CD4-positive, alpha-beta T cell treated with Interleukin-6 for 4 hours (primary cell): Measurements from ENCODE around the gene PDE7B.

ENCODE experiments used
- DNase-seq: peaks from one replicate; pipeline ENCODE4 v3.0.0-alpha.2; 2020; ENCODE audit warnings: mixed read lengths

PDE7B gene

DNA sequence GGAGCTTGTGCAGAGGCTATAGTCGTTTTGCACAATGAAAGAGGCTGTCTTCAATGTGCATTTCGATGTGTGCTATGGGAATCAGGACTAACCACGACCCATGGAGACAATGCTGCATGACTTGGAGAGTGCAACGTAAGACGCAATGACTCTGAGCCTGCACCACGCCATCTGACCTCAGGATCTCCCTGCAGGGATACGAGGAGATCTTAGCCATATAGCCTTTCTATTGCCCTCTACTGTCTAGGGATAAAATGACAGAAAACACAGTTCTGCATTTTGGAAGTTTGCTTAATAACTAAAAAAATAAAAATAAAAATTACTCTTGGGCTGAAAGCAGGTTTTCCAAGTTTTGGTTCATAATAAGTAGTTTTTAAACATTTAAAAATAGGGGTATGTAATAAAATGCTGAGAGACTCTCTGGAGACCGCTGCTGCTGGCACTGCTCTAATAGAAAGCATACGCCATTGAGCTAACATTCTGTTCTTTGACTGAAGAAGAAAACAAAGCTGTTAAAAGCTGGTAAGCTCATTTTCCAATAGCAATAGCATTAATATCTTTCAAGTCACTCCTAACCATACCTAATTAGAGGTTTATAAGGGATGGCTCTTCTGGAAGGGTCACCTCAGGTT lies 87.2 kb downstream of the PDE7B start:
- DNase-seq: no peak

- DNase-seq: no peak
These were observed 87.7 kb downstream of the PDE7B start for GRCh38 chr6:135939208-135939591.

- DNase-seq: no peak
These were observed 89.2 kb downstream of the PDE7B start for GRCh38 chr6:135940616-135941167.

DNA sequence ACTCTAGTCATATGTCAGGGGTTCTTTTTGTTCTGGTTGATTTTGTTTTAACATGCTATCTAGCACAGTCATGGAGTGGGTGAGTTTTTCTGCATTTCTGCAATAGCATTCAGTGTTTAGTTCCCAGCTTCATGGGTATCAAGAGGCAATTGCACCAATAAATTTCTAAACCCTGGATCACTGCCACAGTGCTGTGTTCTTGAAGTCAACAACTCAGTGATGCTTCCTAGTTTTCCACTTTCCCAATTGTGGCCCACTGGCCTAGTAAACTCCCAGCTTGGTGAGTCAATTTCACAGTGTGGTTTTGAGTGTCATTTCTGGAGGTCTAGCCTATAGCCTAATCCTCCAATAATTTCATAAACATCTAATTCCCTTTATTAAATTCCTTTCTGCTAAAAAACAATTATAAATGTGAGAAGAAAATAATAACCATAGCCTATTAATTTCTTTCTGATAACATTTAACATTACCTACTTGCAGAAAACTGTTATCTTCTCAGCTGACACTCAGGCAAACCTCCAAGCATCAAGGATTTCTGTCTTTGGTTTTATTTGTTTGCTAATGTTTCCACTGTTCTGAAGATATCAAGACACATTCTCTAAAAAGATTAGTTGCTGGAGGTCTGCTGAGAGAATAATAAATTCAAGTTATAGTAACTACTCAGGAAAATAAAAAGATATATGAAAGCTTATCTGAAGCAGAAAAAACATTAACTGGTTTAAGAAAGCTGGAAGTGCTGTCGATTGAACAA lies 89.9 kb downstream of the PDE7B start:
- DNase-seq: no peak

DNA sequence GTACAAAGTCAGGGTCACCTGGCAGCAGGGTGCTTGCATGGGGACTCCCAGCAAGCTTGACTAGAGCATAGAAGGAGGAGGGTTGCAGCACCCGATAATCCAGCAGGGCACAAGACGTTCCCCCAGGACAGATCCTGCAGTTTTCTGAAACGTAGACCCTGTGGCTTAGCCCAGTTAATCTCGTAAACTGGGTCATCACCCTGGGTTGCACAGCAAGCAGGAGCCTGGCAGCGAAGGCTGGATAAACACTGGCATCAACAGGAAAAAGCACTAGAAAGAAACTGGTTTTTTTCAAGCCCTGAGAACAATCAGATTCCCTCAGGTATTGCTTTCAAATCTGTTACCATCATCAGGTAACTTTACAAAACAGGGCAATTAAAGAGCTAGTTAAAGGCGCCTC lies 92.6 kb downstream of the PDE7B start:
- DNase-seq: no peak

DNA sequence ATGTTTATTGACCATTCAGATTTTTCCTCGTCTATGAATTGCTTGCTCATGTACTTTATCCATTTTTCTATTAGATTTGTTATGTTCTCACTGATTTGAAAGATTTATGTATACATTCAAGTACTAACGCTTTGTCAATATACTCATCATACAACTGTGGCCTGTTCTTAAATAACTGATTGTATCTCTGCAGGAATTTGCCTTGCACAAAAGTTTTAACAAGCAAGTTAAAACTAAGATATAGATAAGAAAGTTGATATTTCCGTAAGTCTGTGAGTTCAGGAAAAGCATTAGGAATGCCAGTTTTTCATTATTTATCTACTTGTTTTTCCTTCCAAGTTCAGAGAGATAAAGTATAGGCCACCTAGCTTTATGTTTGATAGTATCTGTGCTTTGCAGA lies 95.2 kb downstream of the PDE7B start:
- DNase-seq: no peak

GRCh38 chr6:135950669-135951068 lies 99.2 kb downstream of the PDE7B start:
- DNase-seq: no peak

- no peak for DNase-seq
These were observed 99.7 kb downstream of the PDE7B start for GRCh38 chr6:135951169-135951568.

DNA sequence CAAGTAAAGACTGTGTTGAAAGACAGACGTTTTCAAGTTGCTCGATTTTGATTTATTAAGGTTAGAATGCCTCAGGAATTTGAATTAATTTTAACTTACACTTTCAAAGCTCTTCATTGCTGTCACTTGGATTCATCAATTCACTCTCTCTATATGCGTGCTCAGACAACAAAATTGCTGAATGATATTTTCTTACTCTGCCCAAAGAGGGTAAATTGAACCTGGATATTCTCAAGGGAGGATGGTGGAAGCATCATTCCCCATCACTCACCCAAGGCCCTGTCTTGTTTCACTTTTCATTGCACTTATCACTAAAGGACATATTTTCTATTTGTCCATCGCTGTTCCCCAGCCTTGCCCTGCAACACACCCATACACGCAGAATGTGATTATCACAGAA lies 102.3 kb downstream of the PDE7B start:
- no peak for DNase-seq

- no peak for DNase-seq
These were observed 103.6 kb downstream of the PDE7B start for GRCh38 chr6:135955099-135955498.

GRCh38 chr6:135962731-135963130 lies 111.2 kb downstream of the PDE7B start:
- DNase-seq: no peak

GRCh38 chr6:135970750-135971149 lies 119.2 kb downstream of the PDE7B start:
- DNase-seq: no peak

DNA sequence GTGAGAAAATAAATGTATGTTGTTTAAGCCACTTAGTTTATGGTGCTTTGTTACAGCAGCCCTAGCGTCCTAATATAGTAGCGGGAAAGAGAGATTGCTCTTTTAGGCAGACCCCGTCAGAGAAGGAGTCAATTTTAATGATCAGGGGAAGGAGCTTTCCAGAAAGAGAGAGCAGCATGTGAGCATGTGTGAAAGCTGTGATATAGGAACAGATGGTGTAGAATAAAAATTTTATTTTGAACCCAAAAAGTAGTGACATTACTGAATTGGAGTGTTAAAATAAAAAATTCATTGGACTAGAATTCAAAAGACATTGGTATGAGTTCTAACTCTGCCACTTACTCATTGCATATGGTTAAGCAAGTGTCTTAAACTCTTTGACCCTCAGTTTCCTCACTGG lies 119.8 kb downstream of the PDE7B start:
- no peak for DNase-seq

- no peak for DNase-seq
These were observed 120.6 kb downstream of the PDE7B start for GRCh38 chr6:135972150-135972549.

DNA sequence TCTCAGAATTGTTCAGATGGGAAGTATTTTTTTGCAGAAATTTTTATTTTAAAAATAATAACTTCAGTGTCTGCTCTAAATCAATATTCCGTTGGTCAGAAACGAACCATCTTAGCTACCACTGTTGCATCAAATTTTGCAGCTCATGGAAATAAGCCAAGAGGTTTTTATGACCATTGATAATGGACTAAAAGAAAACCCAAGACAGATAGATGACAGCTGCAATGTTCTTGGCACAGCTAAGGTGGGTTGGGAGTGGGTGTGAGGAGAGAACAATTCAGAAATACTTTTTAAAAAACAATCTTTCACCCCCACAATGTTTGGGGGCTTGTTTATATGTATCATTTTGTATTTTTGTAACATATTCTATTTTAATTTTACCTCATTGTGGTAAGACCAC lies 121.1 kb downstream of the PDE7B start:
- no peak for DNase-seq

DNA sequence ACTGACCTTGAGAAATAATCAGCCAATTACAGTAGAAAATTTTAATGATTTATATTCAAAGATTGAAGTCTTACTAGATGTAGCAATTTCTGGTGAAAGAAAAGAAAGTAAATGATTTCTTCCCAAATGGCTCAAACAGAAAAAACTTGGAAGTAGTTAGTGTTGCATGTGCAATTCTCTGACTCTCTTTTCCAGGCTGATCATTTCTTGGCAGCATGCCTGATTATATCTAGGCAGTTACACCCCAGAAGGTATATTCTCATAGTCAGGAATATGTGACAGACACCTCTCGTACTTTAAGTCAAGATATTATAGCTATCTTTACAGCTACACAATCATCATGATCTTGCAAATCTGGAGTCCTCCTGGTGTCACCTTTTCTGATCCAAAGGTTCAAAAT lies 122.9 kb downstream of the PDE7B start:
- DNase-seq: no peak

DNA sequence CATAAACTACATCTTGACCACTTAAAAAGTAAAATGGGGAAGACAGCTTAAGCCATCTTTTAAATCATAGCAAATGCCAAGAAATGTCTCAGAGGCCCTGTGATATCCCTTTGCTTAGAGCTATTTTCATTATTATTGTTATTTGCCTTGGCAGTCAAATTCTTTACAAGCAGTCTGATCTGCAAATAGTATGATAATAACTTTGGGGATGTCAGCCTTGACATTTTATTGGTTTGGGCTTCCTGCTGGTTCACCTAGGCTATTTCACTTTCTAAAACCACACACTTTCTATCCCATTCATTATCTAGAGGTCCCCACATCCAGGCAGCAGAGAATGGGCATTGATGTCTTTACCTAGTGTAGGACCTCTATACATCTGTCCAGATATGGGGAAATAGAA lies 125.1 kb downstream of the PDE7B start:
- DNase-seq: no peak

DNA sequence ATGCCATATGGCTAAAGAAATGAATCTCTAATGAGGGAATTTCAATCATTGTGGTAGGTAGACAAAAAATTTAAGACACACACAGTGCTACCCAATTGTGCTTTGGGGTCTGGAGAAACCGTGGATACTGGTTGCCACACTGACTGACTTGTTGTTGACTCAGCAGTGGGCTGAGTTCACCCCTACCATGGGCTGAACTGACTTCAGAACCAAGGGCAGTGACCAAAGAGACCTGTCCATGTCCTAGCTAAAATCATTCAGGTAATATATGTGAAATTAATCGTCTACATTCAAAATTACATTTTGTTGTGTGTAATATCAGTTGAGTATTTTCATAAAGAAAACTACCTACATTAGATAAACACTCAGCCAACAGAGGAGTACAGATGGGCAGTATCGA lies 131.6 kb downstream of the PDE7B start:
- DNase-seq: no peak

DNA sequence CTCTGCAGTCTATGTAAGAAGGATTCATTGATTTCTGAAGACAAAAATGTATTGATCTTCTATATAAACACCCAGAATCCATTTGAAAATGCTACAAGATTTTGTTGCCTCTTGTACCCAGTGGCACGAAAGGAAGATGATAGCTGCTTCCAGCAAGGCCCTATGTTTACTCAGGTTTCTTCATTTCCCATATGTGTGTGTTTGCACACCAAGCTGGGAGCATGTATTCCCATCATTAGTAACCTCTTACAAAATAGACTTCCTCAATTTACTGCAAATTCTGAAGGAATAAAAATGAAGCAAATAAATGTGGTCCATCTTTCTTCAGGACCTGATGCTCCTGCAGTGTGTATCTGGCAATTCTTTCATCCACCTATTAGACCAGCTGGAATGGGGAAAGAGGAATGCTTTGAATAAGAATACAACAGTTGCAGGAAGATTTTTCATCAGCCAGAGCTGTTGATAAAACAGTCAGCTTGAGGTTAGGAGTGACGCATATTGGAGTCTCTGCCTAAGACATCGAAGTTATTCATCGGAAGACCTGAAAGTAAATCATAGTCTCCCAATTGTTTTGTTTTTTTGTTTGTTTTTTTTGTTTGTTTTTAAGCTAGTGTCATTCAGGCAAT lies 132.3 kb downstream of the PDE7B start:
- DNase-seq: no peak

DNA sequence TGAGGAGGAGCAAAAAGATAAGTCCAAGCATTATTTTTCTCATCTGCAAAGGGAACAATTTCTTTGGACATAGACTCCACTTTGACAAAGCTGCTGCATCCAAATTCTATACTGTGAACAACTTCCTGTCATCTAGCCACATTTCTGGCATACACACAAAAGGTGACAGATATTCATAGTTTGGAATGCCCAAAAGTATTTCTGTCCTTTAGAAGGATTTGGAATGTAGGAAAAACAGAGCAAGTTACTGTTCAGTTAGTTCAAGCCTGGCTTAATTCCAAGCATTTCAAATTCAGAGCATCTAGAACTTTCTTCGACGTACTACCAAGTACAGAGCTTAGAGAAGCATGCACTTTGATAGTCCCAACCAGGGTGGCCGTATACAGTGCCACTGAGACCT lies 134.0 kb downstream of the PDE7B start:
- no peak for DNase-seq

DNA sequence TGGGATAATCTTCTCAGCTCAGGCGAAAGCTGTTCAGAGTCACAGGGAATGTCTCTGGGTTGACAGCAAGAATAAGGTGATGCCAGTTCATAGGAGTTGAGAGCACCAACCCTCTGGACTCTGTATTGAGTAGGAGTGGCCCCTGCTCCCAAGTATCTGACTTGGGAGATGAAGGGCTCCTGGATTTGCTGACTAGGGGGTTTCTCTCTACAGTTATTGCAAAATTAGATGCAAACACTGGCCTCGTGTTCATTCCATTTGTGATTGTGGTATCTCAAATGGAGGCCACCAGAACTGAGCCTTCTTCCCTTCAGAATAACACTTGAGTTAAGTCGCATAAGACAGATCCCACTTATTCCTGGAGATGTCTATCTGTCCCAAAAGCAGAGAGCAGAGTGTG lies 135.7 kb downstream of the PDE7B start:
- DNase-seq: no peak

DNA sequence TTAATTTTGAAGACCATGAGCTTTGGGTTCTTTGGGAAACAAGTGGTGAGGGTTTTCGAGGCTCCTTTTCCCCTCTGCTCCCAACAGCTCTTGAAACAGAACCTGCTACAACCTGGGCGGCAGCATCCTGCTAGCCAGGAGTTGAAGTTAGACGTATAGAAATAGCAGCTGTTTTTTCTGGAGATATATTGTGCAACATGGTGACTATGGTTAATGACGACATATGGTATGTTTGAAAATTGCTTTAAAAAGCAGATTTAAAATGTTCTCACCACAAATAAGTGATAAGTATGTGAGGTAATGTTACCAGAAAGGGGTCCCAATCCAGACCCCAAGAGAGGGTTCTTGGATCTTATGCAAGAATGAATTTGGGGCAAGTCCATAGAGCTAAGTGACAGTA lies 138.9 kb downstream of the PDE7B start:
- no peak for DNase-seq

DNA sequence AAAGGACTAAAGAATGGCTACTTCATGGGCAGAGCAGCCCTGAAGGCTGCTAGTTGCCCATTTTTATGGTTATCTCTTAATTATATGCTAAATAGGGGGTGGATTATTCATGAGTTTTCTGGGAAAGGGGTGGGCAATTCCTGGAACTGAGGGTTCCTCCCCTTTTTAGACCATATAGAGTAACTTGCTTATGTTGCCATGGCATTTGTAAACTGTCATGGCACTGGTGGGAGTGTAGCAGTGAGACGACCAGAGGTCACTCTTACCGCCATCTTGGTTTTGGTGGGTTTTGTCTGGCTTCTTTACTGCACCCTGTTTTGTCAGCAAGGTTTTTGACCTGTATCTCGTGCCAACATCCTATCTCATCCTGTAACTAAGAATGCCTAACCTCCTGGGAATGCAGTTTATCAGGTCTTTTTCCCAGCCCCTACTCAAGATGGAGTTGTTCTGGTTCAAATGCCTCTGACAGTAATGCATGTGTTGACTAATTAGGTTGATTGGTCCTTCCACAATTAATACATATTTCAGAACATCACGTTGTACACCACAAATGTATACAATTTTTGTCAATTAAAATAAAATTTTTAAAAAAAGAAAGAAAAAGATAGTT lies 139.5 kb downstream of the PDE7B start:
- DNase-seq: no peak

- no peak for DNase-seq
These were observed 141.2 kb downstream of the PDE7B start for GRCh38 chr6:135992739-135993138.
